Effector CD8-positive, alpha-beta T cell (primary cell): ENCODE results near the gene TCERG1L.

Experiments used
- DNase-seq: peaks from one replicate; lab custom pipeline; 2025; lab: John Stamatoyannopoulos, UW

TCERG1L gene

DNA sequence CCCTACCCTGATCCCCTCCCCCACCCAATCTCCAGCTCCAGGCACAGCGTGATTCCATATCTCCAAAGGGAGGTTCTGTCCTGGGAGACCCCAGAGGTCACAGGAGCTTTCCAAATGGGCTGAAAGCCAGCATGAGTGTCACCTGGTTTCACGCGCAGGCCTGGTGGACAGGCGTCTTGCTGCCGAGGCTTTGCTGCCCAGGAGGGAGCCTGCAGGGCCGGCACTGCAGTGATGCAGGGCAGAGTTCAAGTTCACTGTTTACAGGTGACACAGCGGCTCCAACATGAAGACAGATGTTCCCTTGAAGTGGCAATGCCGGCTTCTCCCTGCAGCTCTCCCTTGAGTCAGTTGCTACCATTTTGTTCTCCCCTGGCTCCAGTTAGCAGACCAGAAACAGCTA, 104.3 kb downstream of the TCERG1L start:
- DNase-seq, result no peak

GRCh38 chr10:131206111-131206995, 105.2 kb downstream of the TCERG1L start:
- no peak for DNase-seq

- DNase-seq, result no peak
Measured at GRCh38 chr10:131205556-131205955, 106.0 kb downstream of the TCERG1L start.

GRCh38 chr10:131204406-131205152, 106.9 kb downstream of the TCERG1L start:
- DNase-seq, result no peak

DNA sequence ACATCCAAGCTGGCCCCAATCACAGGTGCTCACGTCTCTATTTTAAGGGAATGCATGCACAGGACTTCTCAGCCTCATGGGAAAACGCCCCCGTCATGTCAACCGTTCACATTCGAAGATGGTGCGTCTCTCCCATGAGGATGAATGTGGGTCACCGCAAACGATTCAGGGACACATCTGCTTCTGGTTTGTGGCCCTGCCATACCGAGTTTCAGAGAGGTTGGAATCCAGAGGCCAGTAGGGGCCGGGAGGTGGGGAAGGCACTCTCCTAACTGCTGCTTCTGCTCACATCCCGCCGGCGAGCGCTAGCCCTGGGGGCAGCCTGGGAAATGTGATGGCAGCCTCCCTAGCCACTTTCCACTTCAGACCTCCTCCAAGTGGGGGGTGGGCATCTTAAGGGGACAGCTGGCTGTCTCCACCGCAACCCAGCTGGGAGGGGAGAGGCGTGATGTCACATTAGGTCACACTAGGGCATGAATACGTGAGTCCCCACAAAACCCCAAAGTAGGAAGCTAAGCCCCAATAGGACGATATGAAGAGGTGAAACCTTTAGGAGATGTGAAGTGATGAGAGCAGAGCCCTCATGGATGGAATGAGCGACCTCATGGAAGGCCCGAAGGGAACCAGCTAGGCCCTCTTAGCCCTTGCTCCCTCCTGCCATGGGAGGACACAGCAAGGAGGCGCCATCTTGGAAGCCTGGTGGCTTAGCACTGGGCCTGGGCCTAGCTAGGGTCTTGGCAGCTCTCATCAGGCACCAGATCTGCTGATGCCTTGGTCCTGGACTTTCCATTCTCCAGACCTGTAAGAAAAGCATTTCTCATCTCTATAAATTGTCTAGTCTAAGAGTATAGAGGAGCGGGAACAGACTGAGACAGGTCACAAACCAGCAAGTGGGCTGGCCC, 107.8 kb downstream of the TCERG1L start:
- DNase-seq, result no peak

DNA sequence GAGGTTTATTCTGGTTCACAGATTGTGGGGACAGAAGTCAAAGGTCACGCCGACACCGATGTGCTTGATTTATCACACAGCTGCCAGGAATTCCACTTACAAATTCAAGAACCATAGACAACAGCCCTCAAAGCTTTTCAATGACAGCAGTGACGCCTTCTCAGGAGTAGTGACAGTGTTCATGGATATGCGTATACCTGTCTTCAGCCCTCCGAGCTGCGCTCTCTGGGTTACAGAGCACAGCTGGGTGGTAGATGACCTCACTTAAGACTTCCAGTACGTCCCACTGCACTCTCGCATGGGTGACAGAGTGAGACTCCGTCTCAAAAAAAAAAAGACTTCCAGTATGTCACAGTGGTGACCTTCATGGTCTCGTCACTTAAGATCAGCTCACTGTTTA, 108.5 kb downstream of the TCERG1L start:
- no peak for DNase-seq

DNA sequence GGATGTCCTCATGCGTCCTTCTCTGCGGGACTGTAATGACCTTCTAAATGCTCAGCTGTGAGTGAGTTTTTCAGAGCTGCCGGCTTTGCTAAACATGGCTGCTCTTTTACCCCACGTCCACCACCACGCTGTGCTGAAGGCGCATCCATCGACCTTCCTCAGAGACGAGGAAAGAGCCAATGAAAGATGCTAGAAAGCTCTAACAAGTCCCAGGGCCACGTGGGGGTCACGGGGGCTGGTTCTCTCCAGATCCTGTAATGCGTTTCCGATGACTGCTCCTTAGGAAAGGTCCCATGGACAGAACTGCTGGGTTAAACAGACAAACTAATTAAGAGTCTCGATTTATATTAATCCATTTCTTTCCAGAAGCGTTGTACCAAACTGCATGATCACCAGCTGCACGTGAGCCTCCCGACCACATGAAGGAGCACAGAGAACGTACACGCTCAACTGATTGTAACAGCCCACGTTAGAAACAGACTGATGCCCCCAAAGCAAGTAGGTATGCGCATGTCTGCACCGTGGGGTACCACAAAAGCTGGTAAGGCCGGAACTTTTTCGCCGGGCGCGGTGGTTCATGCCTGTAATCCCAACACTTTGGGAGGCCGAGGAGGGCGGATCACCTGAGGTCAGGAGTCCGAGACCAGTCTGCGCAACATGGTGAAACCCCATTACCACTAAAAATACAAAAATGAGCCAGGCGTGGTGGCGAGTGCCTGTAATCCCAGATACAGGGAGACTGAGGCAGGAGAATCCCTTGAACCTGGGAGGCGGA, 109.6 kb downstream of the TCERG1L start:
- no peak for DNase-seq

DNA sequence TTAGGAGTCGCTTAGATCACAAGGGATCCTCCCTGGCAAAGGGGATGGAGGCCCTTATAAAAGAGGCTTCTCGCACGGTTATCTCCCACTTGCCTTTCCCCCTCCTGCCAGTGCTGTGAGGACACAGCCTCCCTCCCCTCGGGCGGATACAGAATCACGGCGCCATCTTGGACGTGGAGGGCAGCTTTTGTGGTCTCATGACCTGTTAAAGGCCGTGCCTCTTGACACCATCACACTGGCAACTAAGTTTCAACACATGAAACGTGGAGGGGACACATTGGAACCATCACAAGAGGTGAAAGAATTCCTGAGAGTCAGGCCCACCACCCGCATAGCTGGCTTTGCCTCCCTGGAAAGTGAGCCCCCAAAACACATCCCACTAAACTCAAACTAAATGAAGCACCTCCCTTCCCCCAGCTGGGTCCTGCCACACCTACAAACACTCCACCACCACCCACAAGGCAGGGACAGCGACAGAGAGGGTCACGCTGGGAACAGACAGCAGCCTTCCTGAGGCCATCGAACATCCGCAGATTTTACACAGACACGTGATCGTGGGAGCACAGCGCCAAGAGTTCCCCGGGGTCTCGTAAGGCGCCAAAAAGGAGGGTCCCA, 110.6 kb downstream of the TCERG1L start:
- no peak for DNase-seq

GRCh38 chr10:131199646-131200045, 111.9 kb downstream of the TCERG1L start:
- no peak for DNase-seq

DNA sequence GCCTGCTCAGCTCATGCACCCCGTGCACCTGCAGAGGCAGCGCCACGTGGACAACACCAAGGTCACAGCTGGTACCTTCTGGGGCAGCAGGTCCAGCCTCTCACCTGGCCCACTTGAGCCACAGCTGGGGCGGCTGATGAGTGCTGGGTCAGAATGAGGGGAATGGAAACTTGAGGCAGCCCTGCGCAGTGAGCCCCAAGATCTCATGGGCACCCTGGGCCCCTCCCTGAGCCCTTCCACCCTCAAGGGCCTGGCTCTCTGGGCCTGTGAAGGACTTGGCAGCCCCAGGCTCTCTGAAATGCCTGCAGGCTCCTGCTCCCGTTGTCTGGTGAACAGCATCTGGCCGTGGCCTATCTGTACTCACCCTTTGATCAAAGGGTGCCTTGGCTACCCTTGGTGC, 112.7 kb downstream of the TCERG1L start:
- no peak for DNase-seq

- no peak for DNase-seq
Measured at GRCh38 chr10:131198401-131198800, 113.1 kb downstream of the TCERG1L start.

GRCh38 chr10:131196176-131196885, 115.2 kb downstream of the TCERG1L start:
- DNase-seq, result no peak

GRCh38 chr10:131195558-131196159, 115.9 kb downstream of the TCERG1L start:
- no peak for DNase-seq

DNA sequence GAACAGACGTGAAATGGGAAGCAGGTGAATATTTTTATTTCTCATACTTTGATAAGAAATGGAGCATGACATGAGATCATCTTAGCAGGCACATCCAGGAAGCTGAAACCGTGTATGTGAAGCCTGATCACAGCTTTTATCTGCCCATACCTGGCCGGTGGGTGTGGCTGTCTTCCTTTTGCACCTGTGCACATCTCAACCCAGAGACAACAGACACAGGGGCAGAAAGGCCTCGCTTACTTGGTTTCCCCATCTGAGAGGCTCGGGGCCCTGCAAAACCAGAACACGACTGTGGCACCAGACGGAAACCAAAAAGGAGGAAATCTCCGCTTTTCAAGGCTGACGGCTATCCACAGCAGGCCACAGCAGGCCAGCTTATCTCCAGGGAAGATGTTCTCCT, 116.4 kb downstream of the TCERG1L start:
- no peak for DNase-seq

DNA sequence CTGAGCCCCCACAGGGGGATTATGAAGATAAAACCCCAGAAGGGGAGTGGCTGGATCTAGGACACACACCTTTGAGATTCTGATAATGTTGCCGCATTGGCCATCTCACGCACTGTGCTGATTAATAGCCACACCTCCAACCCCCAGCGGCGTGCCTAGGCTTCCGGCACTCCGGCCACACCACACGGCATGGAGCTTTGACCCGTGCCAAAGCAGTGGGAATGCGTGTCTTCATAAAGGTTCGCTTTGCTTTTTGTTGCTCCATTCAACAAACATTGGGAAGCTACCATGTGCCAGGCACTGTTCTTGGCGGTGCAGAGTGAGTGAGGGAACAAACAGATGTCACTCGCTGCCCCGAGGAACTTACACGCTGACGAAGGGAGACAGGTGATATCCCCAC, 117.6 kb downstream of the TCERG1L start:
- DNase-seq, result no peak

DNA sequence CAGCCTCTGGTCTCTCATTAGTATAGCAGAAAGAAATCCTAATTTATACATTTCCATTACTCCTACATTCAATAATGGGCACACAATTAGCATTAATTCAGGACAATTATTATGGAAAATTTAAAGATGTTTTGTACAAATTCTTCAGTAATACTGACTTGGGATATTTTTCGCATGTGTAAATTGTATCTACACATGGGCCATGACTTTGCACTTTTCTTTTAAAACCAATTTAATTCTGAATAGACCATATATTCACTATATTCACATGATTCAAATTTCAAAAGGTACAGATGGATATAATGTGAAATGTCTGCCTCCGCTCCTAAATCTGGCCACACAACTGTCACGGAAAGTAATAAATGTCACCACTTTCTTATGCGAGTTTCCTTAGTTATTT, 123.0 kb downstream of the TCERG1L start:
- no peak for DNase-seq

DNA sequence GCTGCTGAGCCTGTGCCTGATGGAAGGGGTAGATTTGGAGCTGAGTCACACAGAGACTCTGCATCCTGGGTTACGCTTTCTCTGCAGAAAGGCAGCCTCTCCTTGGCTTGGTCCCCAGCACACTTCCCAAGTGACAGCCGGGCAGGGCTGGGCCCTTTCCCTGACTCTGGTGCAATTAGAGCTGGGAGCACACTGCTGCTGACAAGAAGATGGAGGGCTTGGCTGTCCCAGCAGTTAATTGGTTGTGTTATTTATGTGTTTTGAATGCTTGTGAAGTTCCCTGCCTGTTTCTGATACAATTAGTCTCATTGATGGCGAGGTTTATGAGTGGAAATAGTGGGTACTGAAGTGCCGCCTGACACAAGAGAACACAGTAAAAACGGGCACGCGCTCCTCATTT, 123.6 kb downstream of the TCERG1L start:
- no peak for DNase-seq

GRCh38 chr10:131187274-131187673, 124.2 kb downstream of the TCERG1L start:
- DNase-seq, result no peak

DNA sequence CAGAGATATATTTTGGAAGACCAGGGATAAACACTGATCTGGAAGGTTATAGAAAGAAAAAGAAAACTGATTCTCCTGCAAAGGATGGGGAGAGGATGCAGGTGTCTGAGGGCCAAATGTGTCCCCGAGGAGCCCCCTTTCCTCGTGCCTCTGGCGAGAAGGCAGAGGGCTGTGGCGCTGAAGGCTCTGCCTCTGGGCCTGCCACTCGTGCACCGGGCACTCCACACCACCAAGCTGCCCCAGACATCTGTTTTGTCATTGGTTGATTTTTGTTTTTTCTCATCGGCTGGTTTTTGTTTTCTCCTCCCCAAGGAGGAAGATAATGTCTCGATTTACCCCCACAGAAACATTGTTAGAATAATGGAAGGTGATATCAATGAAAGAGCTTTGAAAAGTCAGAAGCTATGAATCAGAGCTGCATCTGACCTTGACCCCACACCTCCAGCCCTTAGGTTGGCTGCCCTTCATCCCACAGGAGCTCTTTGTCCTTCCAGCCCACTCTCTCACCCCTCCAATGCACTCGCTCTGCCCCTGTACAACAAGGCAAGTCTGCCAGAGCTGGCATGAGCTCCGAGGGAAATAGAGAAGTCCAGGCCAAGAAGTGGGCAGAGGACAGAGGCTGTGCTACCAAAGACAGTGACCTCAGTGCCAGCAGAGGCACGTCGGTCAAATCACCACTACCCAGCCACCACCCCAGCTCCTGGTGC, 124.8 kb downstream of the TCERG1L start:
- DNase-seq, result no peak
